ENCODE data around the gene GLOD5. TPM values are rescaled to one million over a fixed set of nuclear protein-coding genes. Genes with fewer than 3 reads are reported as not detected.

Gene GLOD5
- total RNA-seq, 4 donors from 2014 or later: not detected

DNA sequence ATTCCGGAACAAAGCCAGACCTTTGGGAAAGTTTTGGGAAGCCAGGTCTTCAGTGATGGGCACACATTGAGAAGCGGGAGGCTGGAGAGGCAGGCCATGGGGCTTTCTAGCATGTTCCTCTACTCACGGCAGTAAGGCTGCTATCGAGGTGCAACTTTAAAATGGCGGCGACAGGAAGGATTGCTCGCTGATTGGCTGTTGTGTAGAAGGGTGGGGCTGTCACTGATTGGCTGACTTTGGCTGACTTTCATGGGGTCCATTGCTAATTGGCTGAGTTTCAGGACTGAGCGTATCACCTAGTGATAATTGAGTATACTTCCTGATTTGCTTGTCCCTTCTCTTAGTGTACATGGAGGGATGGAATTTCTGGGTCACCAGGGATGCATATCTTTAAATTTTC lies 19.7 kb upstream of the GLOD5 start:
- 89 to 95% methylated on average over 8 of the region's 8 CpGs for WGBS, 2 donors
- Histone ChIP-seq H3K36me3 (no peaks in the 10 kb centered on the region), H3K27me3 (no peaks in the 10 kb centered on the region), H3K4me1 (peaks cover 0 to 9% (median 0%) of the 10 kb centered on the region in 4 donors), H3K4me3 (no peak overlapping the region), H3K9me3 (no peaks in the 10 kb centered on the region), H3K27ac (no peak overlapping the region)
- DNase-seq (ENCODE audit: low spot score in 2 of 2): no peak
- TF ChIP-seq POLR2A (IDR thresholded peaks at IDR 0.05) (no peak), EP300 (IDR thresholded peaks at IDR 0.05) (no peak)
- TF ChIP-seq, protein P1, sequence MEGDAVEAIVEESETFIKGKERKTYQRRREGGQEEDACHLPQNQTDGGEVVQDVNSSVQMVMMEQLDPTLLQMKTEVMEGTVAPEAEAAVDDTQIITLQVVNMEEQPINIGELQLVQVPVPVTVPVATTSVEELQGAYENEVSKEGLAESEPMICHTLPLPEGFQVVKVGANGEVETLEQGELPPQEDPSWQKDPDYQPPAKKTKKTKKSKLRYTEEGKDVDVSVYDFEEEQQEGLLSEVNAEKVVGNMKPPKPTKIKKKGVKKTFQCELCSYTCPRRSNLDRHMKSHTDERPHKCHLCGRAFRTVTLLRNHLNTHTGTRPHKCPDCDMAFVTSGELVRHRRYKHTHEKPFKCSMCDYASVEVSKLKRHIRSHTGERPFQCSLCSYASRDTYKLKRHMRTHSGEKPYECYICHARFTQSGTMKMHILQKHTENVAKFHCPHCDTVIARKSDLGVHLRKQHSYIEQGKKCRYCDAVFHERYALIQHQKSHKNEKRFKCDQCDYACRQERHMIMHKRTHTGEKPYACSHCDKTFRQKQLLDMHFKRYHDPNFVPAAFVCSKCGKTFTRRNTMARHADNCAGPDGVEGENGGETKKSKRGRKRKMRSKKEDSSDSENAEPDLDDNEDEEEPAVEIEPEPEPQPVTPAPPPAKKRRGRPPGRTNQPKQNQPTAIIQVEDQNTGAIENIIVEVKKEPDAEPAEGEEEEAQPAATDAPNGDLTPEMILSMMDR (IDR thresholded peaks at IDR 0.05): no peak

DNA sequence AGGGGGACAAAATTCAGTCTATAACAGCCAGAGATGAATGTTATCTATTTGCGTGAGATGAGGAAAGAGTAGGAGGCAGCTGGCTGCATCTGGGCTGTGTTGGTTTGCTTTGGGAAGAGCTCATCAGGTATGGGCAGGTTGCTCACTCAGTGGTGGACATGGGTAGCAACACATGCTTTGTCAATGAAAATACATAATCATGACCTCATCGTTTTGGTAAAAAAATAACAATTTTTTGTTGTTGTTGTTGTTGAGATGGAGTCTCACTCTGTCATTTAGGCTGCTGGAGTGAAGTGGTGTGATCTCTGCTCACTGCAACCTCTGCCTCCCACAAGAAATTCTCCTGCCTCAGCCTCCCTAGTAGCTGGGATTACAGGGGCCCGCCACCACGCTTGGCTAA lies 16.3 kb upstream of the GLOD5 start:
- Histone ChIP-seq H3K9me3 (no peaks in the 10 kb centered on the region), H3K4me3 (no peak overlapping the region), H3K4me1 (no peaks in the 10 kb centered on the region), H3K27me3 (no peaks in the 10 kb centered on the region), H3K36me3 (no peaks in the 10 kb centered on the region), H3K27ac (no peak overlapping the region)
- no peak for TF ChIP-seq POLR2A (IDR thresholded peaks at IDR 0.05)
- no peak for TF ChIP-seq EP300 (IDR thresholded peaks at IDR 0.05)
- TF ChIP-seq, protein P1 (IDR thresholded peaks at IDR 0.05): no peak
- DNase-seq (ENCODE audit: low spot score in 2 of 2): no peak
- WGBS, 2 donors: 87 to 93% methylated on average over 4 of the region's 4 CpGs

DNA sequence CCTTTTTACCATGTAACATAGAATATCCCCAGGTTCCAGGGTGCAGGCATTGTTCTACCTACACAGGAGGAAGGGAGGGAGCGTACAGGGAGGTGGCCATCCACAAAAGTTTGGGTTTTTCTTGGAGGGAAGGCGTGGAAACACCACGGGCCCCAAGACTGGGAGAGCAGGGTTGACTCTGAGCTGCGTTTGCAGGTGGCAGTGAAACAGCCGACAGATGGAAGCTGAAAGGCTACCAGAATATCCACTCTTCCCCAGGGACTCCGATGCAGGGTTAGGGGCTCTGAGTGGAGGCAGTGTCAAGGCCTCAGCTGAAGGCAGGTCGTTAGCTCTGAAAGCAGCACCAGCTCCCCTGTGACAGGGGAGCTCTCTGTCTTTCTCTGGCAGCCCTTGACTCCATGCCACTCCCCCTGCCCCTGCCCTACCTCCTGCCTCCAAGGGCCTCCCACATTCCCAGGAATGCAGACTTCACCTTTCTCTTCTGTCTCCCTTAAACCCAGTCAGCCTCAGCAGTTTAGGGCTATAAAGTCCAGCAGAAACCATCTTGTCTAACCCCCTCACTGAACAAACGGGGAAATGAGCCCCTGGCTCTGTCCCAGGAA lies 14.0 kb upstream of the GLOD5 start:
- H3K27me3 ChIP-seq: no peaks in the 10 kb centered on the region
- no peak overlapping the region for H3K4me3 ChIP-seq
- 63 to 65% methylated on average over 8 of the region's 8 CpGs for WGBS, 2 donors
- no peak for DNase-seq (ENCODE audit: low spot score in 2 of 2)
- TF ChIP-seq POLR2A (IDR thresholded peaks at IDR 0.05) (no peak), EP300 (IDR thresholded peaks at IDR 0.05) (no peak)
- TF ChIP-seq, protein P1 (IDR thresholded peaks at IDR 0.05): no peak
- H3K4me1 ChIP-seq: no peaks in the 10 kb centered on the region
- no peaks in the 10 kb centered on the region for H3K9me3 ChIP-seq
- no peak overlapping the region for H3K27ac ChIP-seq
- no peaks in the 10 kb centered on the region for H3K36me3 ChIP-seq

DNA sequence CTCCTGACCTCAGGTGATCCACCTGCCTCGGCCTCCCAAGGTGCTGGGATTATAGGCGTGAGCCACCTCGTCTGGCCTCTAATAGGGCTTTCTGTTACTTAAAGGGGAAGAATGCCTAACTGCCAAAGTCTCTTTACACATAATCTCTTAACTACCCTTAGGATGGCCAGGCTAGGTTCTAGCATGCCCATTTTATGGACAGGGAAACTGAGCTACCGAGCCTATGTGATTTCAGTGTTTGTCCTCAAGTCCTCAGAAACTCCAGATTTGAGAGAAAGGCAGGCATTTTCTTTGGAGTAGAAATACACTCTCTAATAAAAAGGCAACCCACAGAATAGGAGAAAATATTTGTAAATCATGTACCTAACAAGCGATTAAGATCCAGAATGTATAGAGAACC lies 12.4 kb upstream of the GLOD5 start:
- WGBS, 2 donors: 90 to 92% methylated on average over 4 to 5 of the region's 5 CpGs
- TF ChIP-seq POLR2A (IDR thresholded peaks at IDR 0.05) (no peak), EP300 (IDR thresholded peaks at IDR 0.05) (no peak)
- TF ChIP-seq, protein P1 (IDR thresholded peaks at IDR 0.05): no peak
- Histone ChIP-seq H3K36me3 (no peaks in the 10 kb centered on the region), H3K4me3 (no peak overlapping the region), H3K9me3 (no peaks in the 10 kb centered on the region), H3K27ac (no peak overlapping the region), H3K27me3 (no peaks in the 10 kb centered on the region), H3K4me1 (no peaks in the 10 kb centered on the region)
- DNase-seq (ENCODE audit: low spot score in 2 of 2): no peak

DNA sequence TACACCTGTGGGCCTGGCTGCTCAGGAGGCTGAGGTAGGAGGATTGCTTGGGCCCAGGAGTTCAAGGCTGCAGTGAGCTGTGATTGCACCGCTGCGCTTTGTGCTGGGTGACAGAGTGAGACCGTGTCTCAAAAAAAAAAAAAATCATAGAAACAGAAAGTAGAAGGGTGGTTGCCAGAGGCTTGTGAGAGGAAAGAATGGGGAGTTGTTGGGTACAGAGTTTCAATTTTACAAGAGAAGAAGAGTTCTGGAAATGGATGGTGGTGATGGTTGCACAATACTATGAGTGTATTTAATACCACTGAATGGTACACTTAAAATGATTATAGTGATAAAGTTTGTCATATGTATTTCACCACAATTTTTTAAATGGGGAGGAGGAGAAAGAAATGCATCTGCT lies 10.2 kb upstream of the GLOD5 start:
- H3K9me3 ChIP-seq: no peaks in the 10 kb centered on the region
- H3K4me1 ChIP-seq: no peaks in the 10 kb centered on the region
- H3K27me3 ChIP-seq: no peaks in the 10 kb centered on the region
- 85 to 100% methylated on average over 3 of the region's 3 CpGs for WGBS, 2 donors
- no peaks in the 10 kb centered on the region for H3K36me3 ChIP-seq
- TF ChIP-seq POLR2A (IDR thresholded peaks at IDR 0.05) (no peak), EP300 (IDR thresholded peaks at IDR 0.05) (no peak)
- TF ChIP-seq, protein P1 (IDR thresholded peaks at IDR 0.05): no peak
- no peak overlapping the region for H3K27ac ChIP-seq
- no peak for DNase-seq (ENCODE audit: low spot score in 2 of 2)
- H3K4me3 ChIP-seq: no peak overlapping the region
